GM18507 (cell line): ENCODE results near the gene PSMB3.

Experiments used
- DNase-seq: peaks from one replicate; pipeline ENCODE4 v3.0.0; 2011; ENCODE audit warnings: low read depth; ENCODE audit not compliant: insufficient read length; ENCODE audit errors: extremely low spot score
- FAIRE-seq: peaks from 2 replicates; lab custom pipeline; 2011; peaks lifted over from hg19 to GRCh38; lab: Jason Lieb, UNC

The PSMB3 gene

DNA sequence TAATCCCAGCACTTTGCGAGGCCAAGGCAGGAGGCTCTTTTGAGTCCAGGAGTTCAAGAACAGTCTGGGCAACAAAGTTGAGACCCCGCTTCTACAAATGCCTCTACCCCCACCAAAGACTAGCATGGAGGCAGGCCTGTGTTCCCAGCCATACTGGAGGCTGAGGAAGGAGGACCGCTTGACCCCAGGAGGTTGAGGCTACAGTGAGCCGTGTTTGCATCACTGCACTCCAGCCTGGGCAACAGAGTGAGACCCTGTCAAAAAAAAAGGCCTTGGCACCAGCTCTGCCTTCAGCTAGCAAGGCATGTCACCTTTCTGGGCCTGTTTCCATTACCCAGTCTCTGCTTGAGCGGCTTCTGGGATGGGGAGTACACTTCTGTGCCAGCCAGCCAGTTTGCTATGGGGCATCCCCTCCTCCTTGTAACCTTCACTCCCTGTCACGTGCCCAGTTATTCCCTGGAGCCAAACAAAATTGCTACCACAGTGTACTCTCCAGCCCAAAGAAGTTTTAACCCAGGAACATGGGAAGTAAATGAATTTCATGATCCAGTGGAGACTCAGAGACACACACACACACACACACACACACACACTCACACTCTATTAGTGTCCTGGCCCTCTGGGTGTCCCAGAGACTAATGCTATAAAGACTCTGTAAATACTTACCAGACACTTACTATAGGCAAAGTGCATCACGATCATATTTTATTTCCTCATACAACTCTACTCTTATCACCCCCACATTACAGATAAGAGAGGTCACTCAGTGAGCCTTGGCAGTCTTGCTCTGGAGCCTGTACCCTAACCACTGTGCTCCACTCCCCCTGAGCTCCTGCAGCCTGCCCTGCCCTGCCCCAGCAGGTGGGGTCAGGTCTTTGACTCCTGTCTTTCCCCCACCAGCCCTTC, 19.9 kb upstream of the PSMB3 start:
- DNase-seq (no peak), FAIRE-seq (no peak)

- DNase-seq (no peak), FAIRE-seq (no peak)
These were observed 19.1 kb upstream of the PSMB3 start for GRCh38 chr17:38733282-38733981.

DNA sequence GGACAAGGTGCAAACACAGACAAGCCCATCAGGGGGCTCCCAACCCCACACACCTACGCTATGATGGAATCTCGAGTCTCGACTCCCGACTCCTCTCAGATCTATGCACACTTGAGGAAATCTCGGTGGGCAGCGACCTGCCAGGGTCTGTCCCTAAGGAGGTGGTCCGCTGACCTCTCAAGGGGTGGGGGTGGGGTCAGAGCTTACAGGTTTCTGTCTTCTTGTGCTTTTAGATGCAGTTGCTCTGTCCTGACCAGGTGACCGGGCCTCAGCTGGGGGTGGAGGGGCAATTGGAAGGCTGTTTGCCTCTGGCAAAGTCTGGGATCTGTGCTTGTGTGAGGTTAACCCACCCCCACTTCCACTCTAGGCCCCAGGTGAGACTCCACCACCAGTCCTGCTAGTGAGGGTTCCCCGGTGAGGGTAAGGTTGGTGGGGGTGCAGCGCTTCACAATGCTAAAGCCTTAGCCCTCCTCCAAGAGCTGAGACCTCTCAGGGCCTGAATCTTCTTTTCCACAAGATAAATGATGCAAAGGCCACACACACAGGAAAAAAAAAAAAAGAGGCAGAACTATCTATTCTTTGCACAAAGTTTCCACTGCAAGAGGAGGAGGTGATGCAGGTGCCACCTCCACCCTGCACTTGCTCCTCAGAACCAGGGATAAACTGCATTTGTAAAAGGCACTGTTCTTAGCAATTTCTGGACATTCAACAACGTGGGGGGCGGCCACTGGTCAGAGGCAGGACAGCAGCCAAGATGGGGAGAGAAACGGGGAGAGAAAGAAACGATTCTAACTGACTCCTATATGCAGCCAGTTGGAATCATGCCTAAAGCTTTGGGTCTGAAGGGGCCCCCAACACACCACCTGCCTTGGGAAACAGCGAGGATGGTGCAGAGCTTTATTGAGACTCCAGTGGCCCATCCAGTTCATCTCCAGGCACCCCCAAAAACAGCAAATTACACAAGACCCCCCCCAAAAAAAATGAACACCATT, 18.3 kb upstream of the PSMB3 start:
- no peak for FAIRE-seq
- no peak for DNase-seq

- DNase-seq (peak; percentile 64), FAIRE-seq (no peak)
These were observed 17.2 kb upstream of the PSMB3 start for GRCh38 chr17:38735161-38735997.

GRCh38 chr17:38738007-38738662, 14.4 kb upstream of the PSMB3 start:
- DNase-seq: peak; percentile 39
- FAIRE-seq: no peak

DNA sequence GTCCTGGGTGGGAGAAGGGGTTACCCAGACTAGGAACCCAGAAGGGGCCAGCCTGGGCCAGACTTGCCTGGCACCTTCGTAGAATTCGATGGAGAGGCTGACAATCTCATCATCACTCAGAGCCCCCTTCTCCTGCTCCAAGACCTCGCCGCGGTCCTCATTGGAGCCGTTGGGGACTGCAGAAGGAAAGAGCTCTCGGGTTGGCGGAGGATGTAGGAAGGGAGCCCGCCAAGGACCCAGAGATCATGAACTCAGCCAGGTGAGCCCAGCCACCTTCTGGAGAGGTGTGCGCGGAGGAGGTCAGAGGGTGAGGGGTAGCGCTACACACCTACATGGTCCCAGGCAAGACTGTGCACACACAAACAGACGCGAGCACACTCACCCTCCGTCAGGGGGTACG, 13.9 kb upstream of the PSMB3 start:
- FAIRE-seq (no peak), DNase-seq (no peak)

- DNase-seq: no peak
- FAIRE-seq: no peak
These were observed 13.2 kb upstream of the PSMB3 start for GRCh38 chr17:38739305-38739704.

DNA sequence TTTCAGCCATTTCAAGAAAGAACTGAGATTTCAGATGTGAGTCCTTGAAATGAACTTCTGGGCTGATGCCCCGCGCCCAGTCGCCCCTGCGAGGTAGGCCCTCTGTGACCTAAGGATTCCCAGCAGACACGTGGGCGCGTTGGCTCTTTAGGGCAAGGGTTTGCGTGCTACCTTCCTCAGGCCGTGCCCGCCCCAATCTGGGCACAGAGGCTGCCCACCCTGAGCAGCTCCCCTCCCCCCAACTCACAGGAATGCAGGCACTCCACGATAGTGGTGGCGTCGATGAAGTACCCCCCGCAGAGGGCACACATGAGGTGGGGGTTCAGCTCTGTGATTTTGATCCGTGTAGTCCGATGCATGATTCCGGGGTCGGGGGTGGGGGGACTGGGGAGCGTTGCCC, 12.5 kb upstream of the PSMB3 start:
- FAIRE-seq (no peak), DNase-seq (no peak)

DNA sequence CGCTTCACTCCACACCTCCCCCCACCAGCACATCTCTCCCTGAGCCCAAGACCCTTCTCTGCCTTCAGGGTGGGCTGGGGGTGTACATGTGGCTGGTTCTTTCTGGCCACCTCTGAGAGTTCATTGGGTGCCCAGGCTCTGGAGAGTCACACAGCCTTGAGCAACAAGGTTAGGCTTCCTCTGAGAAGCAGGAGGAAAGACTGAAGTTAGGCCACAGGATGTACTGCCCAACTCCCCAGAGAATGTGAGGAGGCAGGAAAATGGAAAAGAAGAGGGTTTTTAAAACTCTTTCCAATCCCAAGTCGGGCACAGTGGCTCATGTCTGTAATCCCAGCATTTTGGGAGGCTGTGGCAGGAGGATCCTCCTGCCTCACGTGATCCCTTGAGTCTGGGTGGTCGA, 11.7 kb upstream of the PSMB3 start:
- FAIRE-seq (no peak), DNase-seq (no peak)

GRCh38 chr17:38741461-38741860, 11.1 kb upstream of the PSMB3 start:
- FAIRE-seq: no peak
- no peak for DNase-seq

DNA sequence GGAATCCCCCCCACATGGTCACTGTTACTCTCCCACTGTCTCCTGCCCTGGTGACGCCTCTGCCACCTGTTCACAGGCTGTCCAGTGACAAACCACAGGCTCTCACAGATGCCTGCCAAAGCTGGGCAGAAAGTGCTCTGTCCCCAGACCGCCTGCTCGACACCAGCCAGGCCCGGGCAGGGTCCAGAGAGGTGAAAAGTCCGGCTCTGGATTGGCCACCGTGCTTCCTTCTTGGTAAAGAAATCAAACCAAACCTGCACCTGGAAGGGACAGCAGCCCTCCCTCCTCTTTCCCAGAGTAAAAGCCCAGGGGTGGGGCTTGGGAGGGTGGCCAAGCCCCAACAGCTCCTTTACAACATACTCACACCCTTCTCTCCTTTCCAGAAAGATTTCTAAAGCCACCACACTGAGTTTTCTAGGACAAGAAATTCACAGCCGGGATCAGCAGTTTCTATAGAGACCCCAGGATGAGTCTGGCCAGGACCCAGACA, 10.6 kb upstream of the PSMB3 start:
- DNase-seq: no peak
- no peak for FAIRE-seq

DNA sequence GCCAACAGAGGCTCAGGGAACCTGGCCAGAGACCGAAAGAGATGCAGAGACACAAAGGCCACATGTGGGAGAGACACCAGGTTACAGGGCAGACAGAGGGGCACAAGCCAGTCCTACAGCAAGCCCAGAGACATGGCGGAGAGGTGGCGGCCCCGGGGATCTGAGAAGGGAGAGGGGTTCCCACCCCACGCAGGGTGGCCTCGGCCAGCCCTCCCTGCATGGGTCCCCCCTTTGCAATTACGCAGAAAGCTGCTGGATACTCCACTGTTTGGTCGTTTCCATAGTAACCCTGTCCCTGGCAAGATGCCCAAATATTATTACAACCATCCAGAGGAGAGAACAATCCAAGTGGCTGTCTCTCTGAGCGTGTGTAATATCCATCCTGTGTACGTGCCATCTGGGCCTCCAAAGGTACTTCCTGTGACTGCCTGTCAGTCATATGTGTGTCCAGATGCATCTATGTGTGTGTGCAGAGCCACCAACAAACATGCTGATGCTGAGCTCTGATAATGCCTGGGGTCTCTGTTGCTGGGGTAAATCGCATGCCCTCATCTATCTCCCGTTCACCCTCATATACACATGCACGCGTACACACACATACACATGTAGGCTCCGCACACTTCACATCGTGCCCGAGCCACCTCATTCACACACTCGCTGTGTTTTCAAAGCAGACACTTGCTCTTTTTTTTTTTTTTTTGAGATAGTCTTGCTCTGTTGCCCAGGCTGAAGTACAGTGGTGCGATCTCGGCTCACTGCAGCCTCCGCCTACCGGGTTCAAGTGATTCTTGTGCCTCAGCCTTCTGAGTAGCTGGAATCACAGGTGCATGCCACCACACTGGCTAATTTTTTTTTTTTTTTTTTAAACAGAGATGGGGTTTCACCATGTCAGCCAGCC, 9.9 kb upstream of the PSMB3 start:
- FAIRE-seq: no peak
- DNase-seq: no peak

DNA sequence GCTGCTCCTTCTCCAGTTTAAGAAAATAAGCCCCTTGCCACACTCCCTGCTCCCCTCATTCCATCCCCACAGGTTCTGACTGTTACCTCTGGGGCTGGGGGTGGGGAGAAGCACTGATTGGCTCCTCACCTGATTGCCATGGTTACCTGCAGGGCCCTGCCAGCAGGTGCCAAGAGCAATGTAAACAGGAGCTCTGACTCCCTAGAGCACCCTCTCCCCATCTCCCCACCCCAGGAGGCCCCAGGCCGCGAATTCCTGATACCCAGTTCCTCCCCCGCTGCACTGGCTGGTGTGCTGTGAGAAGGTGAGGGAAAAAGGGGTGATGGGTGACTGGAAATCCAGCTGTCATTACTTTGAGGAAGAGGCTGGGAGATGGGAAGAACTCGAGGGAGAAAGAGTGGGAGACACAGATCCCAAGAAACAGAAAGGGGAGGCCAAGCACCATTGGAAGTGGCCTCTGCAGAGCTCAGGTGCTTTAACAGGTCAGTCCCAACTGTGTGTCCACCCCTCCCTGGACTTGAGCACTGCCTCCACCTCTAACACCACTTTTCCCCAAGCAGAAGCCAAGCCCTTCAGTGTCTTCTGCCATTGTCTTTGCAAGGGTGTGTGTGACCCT, 8.9 kb upstream of the PSMB3 start:
- FAIRE-seq: no peak
- DNase-seq: no peak

DNA sequence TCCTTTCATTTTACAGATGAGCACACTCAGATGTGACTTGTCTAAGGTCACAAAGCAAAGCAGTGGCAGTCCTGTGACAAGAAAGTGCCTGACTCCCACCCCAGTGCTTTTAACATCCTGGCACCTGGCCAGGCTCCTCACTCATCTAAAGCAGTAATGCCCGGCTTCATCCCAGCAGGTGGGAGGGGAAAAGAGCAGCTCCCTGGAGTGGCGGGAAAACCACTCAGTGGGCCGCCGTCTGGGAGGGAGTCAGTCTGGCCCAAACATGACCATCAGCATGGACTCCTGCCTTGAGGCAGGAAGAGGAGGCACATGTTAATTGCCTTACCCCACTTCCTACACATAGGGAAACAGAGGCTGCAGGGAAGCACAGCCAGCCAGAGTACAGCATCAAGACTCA, 7.0 kb upstream of the PSMB3 start:
- no peak for FAIRE-seq
- no peak for DNase-seq

DNA sequence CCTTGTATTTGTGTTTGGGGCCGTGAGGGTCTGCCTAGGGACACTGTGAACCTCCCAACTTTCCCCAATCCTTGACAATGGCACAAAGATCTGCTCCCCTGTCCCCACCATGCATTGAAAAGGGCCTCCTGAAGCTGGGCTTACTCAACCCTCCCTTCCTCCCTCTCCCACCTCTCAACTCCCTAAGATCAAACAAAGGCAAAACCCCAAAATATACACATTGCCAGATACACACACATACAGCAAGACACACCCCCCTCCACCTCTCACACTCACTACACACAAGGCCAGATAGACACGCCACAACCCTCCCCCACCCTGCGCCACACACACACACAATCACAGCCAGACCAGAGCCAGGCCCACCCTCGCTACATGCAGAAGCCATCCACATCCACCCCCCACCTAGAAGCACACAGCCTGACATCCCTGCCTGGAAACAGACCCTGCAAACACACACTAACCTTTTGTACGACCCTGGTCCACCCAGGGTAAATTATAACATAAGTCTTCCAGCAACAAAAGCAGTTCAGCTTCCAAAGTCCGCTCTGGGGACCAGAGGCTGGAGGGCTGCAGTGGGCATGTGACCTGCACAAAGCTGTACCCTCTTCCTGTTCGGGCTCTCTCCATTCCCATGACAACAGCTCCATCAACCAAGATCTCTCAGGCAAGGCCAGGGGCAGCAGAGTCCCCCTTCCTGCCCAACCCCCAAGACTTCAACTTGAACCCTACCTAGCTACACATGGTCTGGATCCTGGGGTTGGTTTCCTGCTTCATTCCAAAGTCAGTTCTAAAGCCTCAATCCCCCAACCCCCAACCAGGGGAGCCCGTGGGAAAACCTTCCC, 6.3 kb upstream of the PSMB3 start:
- FAIRE-seq: no peak
- DNase-seq: no peak

DNA sequence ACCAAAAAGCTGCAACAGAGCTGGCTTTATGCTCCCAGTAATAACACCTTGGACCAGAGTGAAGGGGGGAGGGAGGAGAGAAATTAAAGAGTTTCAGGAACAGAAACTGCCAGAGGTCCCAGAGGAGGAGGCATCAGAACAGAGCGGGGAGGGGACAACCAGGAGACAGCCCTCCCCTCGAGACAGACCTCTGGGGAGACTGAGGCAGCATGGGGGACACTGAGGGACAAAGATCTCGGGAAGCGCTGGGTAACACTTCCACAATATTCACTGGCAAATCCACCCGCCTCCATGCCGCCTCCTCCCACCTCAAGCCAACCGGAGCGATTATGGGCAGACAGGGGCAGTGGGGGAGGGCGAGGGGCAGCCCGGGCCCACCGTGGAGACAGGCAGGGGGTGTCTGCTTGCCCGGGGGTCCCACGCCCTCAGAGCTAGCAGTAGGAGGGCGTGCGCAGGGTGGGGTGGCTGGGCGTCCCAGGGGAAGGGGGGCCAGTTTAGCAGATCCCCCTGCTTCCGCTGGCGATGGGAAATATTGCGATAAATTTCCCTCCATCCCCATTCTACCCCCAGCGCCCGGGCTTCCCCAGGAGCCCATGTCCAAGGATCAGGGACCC, 5.6 kb upstream of the PSMB3 start:
- no peak for FAIRE-seq
- DNase-seq: no peak
